Subcutaneous adipose tissue (tissue), 4 donors: Measurements from ENCODE around the gene EPB41L4B. TPM values are rescaled to one million over a fixed set of nuclear protein-coding genes. Genes with fewer than 3 reads are reported as not detected.

Source experiments
- total RNA-seq, 4 donors: library from RNA; depleted of rRNA; stranded (reverse); fragments of >200 nt; gene quantifications; one replicate each; pipeline ENCODE4 v1.1.0, GENCODE V29; 2016
- TF ChIP-seq, protein P1 (sequence below): fragments of 450-650 bp; IDR thresholded peaks from one replicate; pipeline ENCODE4 v1.5.1; 2016; ENCODE audit warnings: low read depth, mild to moderate bottlenecking, control low read depth, antibody characterized with exemption, moderate library complexity

Gene EPB41L4B
- total RNA-seq, 4 donors from 2014 or later = 30.8 to 117 (median 64.7) TPM

DNA sequence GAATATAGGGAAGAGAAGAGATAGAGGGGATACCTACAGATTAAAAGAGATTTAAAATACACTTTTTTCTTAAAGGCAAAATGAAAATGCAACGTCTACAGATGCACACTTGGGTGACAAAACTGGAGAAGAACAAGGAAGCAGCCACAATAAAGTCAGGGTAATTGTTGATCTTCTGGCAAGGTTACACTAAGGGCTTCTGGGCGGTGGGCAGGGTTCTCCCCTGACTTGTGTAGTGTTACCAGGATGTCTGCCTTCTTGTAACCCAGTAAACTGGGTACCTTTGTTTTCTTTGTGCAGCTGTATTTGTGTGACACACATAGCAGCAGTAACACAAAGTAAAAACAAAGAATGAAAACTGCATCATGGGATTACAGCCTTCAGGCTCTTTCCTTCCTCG lies 37.8 kb downstream of the EPB41L4B start:
- TF ChIP-seq, protein P1, sequence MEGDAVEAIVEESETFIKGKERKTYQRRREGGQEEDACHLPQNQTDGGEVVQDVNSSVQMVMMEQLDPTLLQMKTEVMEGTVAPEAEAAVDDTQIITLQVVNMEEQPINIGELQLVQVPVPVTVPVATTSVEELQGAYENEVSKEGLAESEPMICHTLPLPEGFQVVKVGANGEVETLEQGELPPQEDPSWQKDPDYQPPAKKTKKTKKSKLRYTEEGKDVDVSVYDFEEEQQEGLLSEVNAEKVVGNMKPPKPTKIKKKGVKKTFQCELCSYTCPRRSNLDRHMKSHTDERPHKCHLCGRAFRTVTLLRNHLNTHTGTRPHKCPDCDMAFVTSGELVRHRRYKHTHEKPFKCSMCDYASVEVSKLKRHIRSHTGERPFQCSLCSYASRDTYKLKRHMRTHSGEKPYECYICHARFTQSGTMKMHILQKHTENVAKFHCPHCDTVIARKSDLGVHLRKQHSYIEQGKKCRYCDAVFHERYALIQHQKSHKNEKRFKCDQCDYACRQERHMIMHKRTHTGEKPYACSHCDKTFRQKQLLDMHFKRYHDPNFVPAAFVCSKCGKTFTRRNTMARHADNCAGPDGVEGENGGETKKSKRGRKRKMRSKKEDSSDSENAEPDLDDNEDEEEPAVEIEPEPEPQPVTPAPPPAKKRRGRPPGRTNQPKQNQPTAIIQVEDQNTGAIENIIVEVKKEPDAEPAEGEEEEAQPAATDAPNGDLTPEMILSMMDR = no peak

DNA sequence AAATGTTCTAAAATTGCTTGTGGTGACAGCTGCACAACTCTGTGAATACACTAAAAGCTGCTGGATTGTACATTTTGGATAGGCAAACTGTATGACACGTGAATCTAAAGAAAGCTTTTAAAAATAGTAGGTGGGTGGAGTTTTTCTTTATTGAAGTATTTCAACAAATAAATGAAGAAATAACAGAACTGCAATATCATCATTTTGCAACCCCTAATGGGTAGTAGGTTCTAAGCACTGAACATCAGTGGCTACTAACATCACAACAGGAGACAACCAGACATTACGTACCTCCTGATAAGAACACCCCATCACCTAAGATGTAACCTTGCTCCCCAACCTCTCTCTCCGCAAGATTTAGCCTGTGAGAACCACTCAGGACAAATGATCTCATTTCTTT lies 38.6 kb downstream of the EPB41L4B start:
- TF ChIP-seq, protein P1 = no peak

DNA sequence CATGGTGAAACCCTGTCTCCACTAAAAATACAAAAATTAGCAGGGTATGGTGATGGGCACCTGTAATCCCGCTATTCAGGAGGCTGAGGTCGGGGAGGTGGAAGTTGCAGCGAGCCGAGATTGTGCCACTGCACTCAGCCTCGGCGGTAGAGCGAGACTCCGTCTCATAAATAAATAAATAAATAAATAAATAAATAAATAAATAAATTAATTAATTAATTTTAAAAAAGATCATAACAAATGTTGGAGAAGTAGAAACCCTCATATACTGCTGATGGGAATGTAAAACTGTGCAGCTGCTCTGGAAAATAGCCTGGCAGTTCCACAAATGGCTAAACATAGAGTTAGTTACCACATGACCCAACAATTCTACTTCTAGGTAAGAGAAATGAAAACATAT lies 39.3 kb downstream of the EPB41L4B start:
- TF ChIP-seq, protein P1 = no peak

DNA sequence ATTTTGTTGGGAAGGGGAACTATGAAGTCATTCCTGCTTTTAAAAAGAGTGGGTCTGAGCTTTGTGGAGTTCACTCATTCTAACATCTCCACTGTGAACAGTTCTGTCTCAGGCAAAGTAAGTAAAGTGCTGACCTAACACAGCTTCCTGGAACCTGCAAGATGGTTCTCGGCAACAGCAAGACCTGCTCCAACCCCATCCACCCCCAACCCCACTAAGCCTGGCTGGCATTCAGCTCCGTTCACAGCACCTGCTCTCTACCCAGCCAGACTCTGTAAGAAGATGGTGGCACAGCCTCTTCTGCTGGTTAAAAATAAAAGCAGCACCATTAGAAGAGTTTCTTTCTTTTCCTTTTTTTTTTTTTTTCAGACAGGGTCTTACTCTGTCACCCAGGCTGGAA lies 42.0 kb downstream of the EPB41L4B start:
- TF ChIP-seq, protein P1 = no peak

DNA sequence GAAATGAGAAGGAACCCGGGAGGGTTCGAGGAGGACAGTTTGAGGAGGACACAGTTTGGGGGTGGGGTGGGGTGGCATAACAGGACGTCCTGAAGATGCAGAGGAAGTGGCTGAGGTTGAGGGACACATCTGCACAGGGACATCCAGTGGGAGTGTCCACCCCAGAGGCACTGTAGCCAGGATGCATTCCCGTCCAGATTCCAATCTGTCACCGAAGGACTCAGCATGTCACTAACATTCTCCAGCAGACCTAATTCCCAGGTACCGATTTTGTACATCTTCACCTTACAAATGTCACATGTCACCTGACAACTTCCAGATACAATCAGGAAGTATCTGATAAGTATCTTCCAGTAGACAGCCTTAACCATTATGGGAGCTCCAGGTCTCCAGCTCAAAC lies 42.6 kb downstream of the EPB41L4B start:
- TF ChIP-seq, protein P1 = no peak

DNA sequence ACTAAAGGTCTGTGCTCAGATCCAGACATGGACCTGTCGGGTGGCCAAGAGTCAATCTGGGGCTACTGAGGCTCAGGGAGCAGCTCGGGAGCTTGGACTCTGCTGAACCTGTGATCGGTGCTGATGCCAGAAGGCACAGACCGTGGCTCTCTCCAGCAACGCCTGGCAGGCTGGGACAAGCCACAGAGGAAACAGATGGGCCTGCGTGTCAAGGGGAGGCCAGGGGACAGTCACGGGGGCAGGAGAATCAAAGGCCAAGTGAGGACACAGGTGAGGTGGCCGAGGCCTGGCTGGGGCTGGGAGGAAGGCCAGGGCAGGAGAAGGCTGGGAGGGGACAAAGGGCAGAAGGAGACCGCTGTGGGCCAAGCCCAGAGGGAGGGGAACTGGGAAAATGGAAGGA lies 43.4 kb downstream of the EPB41L4B start:
- TF ChIP-seq, protein P1 = no peak

DNA sequence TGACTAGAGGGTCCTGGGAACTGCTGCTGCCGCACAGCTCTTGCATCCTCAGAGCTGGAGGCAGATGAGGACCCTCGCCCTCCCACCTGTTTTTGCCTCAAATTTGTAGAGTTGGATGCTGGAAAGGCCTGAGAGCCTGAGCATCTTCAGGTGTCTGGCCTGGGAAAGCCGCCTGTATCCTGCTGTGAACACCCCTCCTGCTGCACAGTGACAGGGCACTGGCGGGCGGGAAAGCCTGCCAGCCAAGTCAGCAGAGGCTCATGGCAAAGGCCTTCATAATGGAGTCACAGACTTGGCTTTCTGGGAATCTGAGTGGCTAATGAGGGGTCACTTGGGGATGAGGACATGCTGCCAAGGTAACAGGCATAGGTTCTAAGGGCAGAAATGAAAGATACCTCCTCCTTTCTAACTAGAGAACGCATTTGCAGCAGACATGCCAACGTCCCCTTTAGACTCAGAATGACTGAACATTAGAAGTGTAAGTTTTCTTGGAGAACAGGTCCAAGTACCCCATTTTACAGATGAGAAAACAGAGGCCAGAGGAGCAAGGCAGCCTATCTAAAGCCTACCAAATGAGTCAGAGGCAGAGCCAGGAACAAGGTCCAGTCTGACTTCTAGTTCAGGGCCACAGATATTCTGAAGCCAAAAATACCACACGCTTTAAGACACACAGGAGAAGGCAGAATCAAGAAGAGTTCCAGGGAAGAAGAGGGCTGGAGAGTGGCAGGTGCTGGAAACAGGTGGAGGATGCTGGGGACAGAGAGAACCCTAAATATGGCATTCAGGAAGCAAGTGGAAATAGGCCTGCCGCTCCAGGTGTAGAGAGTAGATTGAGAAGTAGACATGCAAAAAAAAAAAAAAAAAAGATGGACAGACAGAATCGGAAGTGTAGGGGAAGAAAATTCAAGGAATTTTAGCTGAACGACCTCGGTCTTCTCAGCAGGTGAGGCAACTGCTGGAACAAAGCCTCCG lies 44.1 kb downstream of the EPB41L4B start:
- TF ChIP-seq, protein P1 = no peak
